ENCODE data around the gene SPTB.

Gene SPTB

DNA sequence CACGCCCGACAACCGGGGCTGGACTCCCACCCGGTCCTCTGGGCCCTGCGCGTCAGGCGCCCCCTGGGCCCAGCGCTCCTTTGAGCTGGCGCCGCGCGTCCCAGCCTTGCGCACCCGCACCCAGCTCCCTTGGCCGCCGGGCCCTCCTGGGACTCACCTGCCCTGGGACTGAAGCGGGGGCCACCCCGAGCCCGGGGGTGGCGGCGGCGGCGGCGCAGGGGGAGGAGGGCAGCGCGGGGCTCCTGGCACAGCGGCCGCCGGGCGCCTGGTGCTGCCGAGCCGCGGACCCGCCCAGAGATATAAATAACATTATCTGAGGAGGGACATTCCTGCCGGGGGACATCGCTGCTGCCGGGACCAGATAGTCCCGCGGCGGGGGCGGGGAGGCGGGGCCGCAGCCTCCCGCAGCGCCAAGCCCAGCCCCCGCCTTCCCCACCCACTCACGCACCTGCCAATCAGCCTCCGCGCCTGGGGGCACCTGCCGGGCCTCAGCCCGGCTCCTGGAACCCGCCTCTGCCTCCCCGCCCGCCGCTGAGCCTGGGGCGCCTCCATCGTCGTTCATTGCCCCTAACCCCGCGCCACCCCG, at the start of gene SPTB:
Gene SPTB, minus strand, starts transcription at position 273 of the 586 bp plus-strand sequence. CDS start 56,813 bp downstream, outside the sequence.
- Histone ChIP-seq H3K4me1 (ENCODE audit: control insufficient read depth in 1 of 2, insufficient read depth in 2 of 2, low read length in 2 of 2) (peaks cover 0 to 18% of the 10 kb centered on the region in 2 donors), H3K4me3 (ENCODE audit: low read depth in 1 of 2, low read length in 2 of 2) (peak within 1 kb of the TSS; percentile 58 to 80), H3K9me3 (ENCODE audit: control insufficient read depth in 1 of 2, low read length in 2 of 2) (no peaks in the 10 kb centered on the region), H3K27me3 (ENCODE audit: low read depth, low read length) (peaks cover 19% of the 10 kb centered on the region), H3K36me3 (ENCODE audit: control insufficient read depth in 1 of 2, insufficient read depth in 2 of 2, low read length in 2 of 2) (no peaks in the 10 kb centered on the region), H3K27ac (ENCODE audit: low read length) (no peak within 1 kb of the TSS)

DNA sequence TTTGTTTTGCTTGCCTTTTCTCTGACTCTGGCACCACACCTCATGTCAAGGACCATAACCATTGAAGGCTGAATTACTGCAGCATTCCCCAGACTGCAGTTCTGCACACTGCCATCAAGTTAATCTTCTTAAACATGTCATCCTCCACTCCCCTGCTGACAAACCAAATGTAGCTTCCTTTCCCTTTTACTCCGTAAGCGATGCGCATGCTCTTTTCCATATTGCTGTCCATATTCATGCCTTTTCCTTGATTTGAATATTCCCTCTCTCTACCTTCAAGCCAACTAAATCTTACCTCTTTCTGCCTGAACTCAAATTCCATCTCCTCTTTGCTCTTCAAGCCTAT, 49.3 kb upstream of the SPTB start:
- H3K36me3 ChIP-seq (ENCODE audit: control insufficient read depth in 1 of 2, insufficient read depth in 2 of 2, low read length in 2 of 2), result peaks cover 22 to 51% of the 10 kb centered on the region in 2 donors
- peaks cover 5 to 8% of the 10 kb centered on the region in 2 donors for H3K4me1 ChIP-seq (ENCODE audit: control insufficient read depth in 1 of 2, insufficient read depth in 2 of 2, low read length in 2 of 2)
- H3K4me3 ChIP-seq (ENCODE audit: low read depth in 1 of 2, low read length in 2 of 2), result no peak overlapping the region
- H3K27ac ChIP-seq (ENCODE audit: low read length), result no peak overlapping the region
- no peaks in the 10 kb centered on the region for H3K9me3 ChIP-seq (ENCODE audit: control insufficient read depth in 1 of 2, low read length in 2 of 2)
- no peaks in the 10 kb centered on the region for H3K27me3 ChIP-seq (ENCODE audit: low read depth, low read length)

DNA sequence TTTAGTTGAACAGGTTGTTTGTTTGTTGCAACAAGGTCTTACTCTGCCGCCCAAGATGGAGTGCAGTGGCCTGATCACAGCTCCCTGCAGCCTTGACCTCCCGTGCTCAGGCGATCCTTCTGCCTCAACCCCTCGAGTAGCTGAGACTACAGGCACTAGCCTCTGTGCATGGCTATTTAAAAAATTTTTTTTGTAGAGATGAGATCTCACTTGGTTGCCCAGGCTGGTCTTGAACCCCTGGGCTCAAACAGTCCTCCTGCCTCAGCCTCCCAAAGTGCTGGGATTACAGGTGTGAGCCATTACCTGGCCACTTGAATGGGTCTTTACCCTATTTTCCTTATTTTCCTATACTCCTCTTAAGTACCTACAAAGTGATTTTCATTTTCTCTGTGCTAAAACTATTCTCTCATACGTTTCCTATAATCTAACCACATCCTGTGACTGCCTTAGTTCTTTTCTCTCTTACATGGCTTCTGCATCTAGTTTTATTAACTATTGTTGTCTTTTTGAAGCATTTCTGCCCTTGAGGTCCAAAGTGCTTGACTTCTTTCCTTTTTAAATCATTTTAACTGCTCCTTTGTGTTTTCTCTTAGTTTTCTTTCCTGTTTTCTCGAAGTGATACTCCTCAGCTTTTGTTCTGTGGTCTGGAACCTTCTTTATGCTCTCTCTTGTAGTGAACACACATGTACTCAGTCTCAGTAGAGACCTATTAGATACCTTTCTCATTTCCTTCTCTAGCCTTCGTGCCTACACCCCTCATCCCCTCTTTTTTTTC, 48.7 kb upstream of the SPTB start:
- Histone ChIP-seq H3K27ac (ENCODE audit: low read length) (no peak overlapping the region), H3K36me3 (ENCODE audit: control insufficient read depth in 1 of 2, insufficient read depth in 2 of 2, low read length in 2 of 2) (peaks cover 22 to 48% of the 10 kb centered on the region in 2 donors), H3K27me3 (ENCODE audit: low read depth, low read length) (no peaks in the 10 kb centered on the region), H3K4me3 (ENCODE audit: low read depth in 1 of 2, low read length in 2 of 2) (no peak overlapping the region), H3K4me1 (ENCODE audit: control insufficient read depth in 1 of 2, insufficient read depth in 2 of 2, low read length in 2 of 2) (peaks cover 5 to 8% of the 10 kb centered on the region in 2 donors), H3K9me3 (ENCODE audit: control insufficient read depth in 1 of 2, low read length in 2 of 2) (no peaks in the 10 kb centered on the region)

DNA sequence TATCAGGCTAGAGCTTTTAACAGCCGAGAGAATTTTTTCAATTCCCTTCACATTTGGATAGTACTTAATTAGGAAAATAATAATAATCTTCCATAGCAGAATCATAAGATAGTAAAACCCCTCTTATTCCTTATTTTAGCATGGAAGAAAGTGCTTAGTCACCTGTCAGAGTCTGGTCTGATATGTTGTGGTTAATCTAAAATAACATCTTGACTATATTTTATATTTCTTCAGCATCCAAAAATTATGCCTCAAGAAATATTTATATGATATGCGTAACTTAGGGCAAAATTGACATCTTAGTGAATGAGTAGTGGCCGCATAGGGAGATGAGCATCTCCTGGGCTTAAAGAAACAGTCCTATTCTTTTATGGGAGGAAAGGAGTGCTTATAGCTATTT, 47.3 kb upstream of the SPTB start:
- no peaks in the 10 kb centered on the region for H3K27me3 ChIP-seq (ENCODE audit: low read depth, low read length)
- no peaks in the 10 kb centered on the region for H3K9me3 ChIP-seq (ENCODE audit: control insufficient read depth in 1 of 2, low read length in 2 of 2)
- no peak overlapping the region for H3K27ac ChIP-seq (ENCODE audit: low read length)
- H3K4me1 ChIP-seq (ENCODE audit: control insufficient read depth in 1 of 2, insufficient read depth in 2 of 2, low read length in 2 of 2), result peaks cover 5 to 8% of the 10 kb centered on the region in 2 donors
- H3K4me3 ChIP-seq (ENCODE audit: low read depth in 1 of 2, low read length in 2 of 2), result no peak overlapping the region
- peaks cover 22 to 36% of the 10 kb centered on the region in 2 donors for H3K36me3 ChIP-seq (ENCODE audit: control insufficient read depth in 1 of 2, insufficient read depth in 2 of 2, low read length in 2 of 2)

DNA sequence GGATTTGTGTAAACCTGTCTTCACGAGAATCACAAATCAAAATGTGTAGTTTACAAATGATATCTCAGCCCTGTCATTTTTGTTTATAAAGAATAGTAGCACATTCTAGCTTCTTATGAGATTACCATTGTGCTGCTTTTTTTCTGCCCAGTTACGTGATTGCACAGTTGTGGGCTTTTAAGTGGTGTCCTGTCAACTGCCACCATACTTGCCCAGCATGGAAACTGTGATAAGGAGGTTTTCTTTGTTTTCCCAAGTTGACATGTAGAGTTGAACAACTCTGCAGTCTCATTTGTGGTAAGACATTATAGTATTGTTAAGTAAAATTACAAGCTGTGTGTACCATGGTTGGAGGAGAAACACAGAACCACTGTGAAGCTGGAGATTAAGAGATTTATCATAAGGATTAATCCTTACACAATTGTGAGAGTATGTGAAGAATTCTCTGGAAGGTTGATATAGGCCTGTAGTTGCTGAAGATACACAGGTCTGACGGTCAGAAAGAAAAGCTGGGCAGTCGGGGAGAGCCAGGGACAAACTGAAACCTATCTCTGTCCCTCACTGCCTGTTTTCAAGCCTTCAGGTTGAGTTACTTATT, 46.8 kb upstream of the SPTB start:
- H3K9me3 ChIP-seq (ENCODE audit: control insufficient read depth in 1 of 2, low read length in 2 of 2), result no peaks in the 10 kb centered on the region
- H3K4me1 ChIP-seq (ENCODE audit: control insufficient read depth in 1 of 2, insufficient read depth in 2 of 2, low read length in 2 of 2), result peaks cover 5 to 8% of the 10 kb centered on the region in 2 donors
- peaks cover 22 to 31% of the 10 kb centered on the region in 2 donors for H3K36me3 ChIP-seq (ENCODE audit: control insufficient read depth in 1 of 2, insufficient read depth in 2 of 2, low read length in 2 of 2)
- H3K27me3 ChIP-seq (ENCODE audit: low read depth, low read length), result no peaks in the 10 kb centered on the region
- no peak overlapping the region for H3K27ac ChIP-seq (ENCODE audit: low read length)
- no peak overlapping the region for H3K4me3 ChIP-seq (ENCODE audit: low read depth in 1 of 2, low read length in 2 of 2)

DNA sequence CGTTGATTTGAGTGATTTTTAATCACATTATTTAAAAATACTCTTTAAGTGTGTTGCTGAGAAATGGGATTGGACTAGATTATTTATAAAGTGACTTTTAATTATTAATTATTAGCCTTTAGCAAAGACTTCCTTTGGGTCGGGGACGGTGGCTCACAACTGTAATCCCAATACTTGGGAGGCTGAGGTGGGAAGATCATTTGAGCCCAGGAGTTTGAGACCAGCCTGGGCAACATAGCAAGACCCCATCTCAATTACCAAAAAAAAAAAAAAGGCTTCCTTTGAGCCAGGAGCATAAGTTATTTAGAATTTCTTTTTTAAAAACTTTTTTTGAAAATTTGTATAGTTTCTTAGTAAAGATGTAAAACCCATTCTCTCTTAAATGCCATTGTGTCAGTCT, 43.3 kb upstream of the SPTB start:
- Histone ChIP-seq H3K36me3 (ENCODE audit: control insufficient read depth in 1 of 2, insufficient read depth in 2 of 2, low read length in 2 of 2) (peaks cover 18 to 23% of the 10 kb centered on the region in 2 donors), H3K9me3 (ENCODE audit: control insufficient read depth in 1 of 2, low read length in 2 of 2) (no peaks in the 10 kb centered on the region), H3K27me3 (ENCODE audit: low read depth, low read length) (no peaks in the 10 kb centered on the region), H3K4me1 (ENCODE audit: control insufficient read depth in 1 of 2, insufficient read depth in 2 of 2, low read length in 2 of 2) (no peaks in the 10 kb centered on the region), H3K27ac (ENCODE audit: low read length) (no peak overlapping the region), H3K4me3 (ENCODE audit: low read depth in 1 of 2, low read length in 2 of 2) (no peak overlapping the region)

DNA sequence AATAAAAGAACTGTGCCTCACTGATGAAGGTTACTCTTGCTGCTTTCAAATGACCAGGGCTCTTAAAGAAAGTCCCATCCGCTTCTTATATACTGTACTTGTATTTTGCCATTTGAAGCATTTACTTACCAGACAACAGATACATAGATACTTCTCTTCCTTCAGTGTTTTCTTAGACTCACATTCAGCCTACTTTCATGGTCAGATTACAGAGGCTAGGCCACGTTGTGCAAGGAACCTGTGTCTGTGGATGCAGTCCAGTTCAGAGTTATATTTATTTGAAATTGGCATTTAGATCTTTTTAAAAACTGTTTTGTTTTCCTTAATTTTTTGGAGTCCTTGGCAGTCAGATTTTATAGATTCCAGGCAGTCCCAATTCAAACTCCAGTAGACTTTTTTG, 40.8 kb upstream of the SPTB start:
- H3K4me1 ChIP-seq (ENCODE audit: control insufficient read depth in 1 of 2, insufficient read depth in 2 of 2, low read length in 2 of 2), result peaks cover 5 to 6% of the 10 kb centered on the region in 2 donors
- H3K27ac ChIP-seq (ENCODE audit: low read length), result no peak overlapping the region

DNA sequence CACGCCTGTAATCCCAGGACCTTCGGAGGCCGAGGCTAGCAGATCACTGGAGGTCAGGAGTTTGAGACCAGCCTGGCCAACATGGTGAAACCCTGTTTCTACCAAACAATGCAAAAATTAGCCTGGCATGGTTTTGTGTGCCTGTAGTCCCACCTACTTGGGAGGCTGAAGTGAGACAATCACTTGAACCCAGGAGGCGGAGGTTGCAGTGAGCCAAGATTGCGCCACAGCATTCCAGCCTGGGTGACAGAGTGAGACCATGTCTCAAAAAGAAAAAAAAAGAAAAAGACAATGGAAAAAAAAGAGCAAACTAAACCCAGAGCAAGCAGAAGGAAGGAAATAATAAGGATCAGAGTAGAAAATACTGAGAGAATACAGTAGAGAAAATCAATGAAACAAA, 39.9 kb upstream of the SPTB start:
- Histone ChIP-seq H3K36me3 (ENCODE audit: control insufficient read depth in 1 of 2, insufficient read depth in 2 of 2, low read length in 2 of 2) (peaks cover 2 to 6% of the 10 kb centered on the region in 2 donors), H3K27me3 (ENCODE audit: low read depth, low read length) (no peaks in the 10 kb centered on the region), H3K27ac (ENCODE audit: low read length) (no peak overlapping the region), H3K4me1 (ENCODE audit: control insufficient read depth in 1 of 2, insufficient read depth in 2 of 2, low read length in 2 of 2) (peaks cover 10 to 12% of the 10 kb centered on the region in 2 donors), H3K9me3 (ENCODE audit: control insufficient read depth in 1 of 2, low read length in 2 of 2) (no peaks in the 10 kb centered on the region), H3K4me3 (ENCODE audit: low read depth in 1 of 2, low read length in 2 of 2) (no peak overlapping the region)

More for the DNA sequence above, 40.8 kb upstream of the SPTB start:
- Histone ChIP-seq H3K27me3 (ENCODE audit: low read depth, low read length) (no peaks in the 10 kb centered on the region), H3K36me3 (ENCODE audit: control insufficient read depth in 1 of 2, insufficient read depth in 2 of 2, low read length in 2 of 2) (peaks cover 6 to 11% of the 10 kb centered on the region in 2 donors), H3K4me3 (ENCODE audit: low read depth in 1 of 2, low read length in 2 of 2) (no peak overlapping the region), H3K9me3 (ENCODE audit: control insufficient read depth in 1 of 2, low read length in 2 of 2) (no peaks in the 10 kb centered on the region)

DNA sequence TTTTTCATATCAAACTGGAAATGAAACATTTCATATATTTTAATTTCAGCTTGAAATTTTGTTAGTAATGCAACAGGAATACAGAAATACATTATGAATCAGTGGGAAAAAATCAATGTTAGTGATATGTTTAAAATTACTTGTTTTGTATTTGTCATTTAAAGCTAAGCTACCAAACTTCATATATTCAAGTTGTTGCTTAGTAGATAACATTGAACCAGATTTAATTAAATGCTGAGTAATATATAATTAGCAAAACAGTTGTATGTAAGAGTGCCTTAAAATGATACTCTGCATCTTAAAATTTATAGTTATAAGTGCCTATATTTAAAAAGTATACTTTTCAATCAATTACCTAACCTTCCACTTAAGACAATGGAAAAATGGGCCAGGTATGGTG, 39.5 kb upstream of the SPTB start:
- Histone ChIP-seq H3K27ac (ENCODE audit: low read length) (no peak overlapping the region), H3K9me3 (ENCODE audit: control insufficient read depth in 1 of 2, low read length in 2 of 2) (no peaks in the 10 kb centered on the region), H3K36me3 (ENCODE audit: control insufficient read depth in 1 of 2, insufficient read depth in 2 of 2, low read length in 2 of 2) (peaks cover 0 to 2% of the 10 kb centered on the region in 2 donors), H3K4me1 (ENCODE audit: control insufficient read depth in 1 of 2, insufficient read depth in 2 of 2, low read length in 2 of 2) (peaks cover 10 to 12% of the 10 kb centered on the region in 2 donors), H3K27me3 (ENCODE audit: low read depth, low read length) (no peaks in the 10 kb centered on the region), H3K4me3 (ENCODE audit: low read depth in 1 of 2, low read length in 2 of 2) (no peak overlapping the region)

DNA sequence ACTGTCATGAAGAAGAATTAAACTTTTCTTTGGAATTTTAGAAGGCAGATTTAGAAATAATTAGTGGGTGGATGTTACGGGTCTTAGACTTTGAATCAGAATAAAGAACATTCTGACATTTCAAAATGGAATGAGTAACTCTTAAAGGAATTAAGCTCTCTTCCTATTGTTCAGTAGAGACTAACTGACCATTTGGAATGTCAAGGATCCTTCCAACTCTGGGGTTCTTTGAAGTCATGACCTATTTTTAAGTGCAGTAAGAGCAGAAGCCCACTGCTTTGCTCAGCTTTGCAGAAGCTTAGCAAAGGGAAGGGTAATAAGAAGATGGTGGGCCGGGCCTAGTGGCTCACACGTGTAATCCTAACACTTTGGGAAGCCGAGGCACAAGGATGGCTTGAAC, 38.5 kb upstream of the SPTB start:
- Histone ChIP-seq H3K9me3 (ENCODE audit: control insufficient read depth in 1 of 2, low read length in 2 of 2) (no peaks in the 10 kb centered on the region), H3K36me3 (ENCODE audit: control insufficient read depth in 1 of 2, insufficient read depth in 2 of 2, low read length in 2 of 2) (no peaks in the 10 kb centered on the region), H3K4me3 (ENCODE audit: low read depth in 1 of 2, low read length in 2 of 2) (no peak overlapping the region), H3K27ac (ENCODE audit: low read length) (no peak overlapping the region), H3K27me3 (ENCODE audit: low read depth, low read length) (no peaks in the 10 kb centered on the region), H3K4me1 (ENCODE audit: control insufficient read depth in 1 of 2, insufficient read depth in 2 of 2, low read length in 2 of 2) (peaks cover 10 to 12% of the 10 kb centered on the region in 2 donors)

DNA sequence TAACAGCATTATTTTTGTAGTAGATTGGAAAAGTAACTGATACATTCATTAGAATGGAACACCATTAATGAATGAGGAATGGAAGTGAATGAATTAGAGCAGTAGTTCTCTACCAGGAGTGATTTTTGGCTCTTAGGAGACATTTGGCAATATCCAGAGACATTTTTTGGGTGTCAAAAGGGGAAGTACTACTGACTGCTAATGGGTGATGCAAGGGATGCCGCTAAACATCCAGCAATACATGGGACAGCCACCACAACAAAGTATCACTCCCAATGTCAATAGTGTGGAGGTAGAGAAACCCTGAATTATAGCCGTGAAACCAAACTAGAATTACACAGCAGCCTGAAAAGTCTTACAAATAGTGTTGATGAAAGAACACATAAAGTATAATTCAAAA, 36.1 kb upstream of the SPTB start:
- Histone ChIP-seq H3K4me1 (ENCODE audit: control insufficient read depth in 1 of 2, insufficient read depth in 2 of 2, low read length in 2 of 2) (peaks cover 10 to 12% of the 10 kb centered on the region in 2 donors), H3K36me3 (ENCODE audit: control insufficient read depth in 1 of 2, insufficient read depth in 2 of 2, low read length in 2 of 2) (no peaks in the 10 kb centered on the region), H3K9me3 (ENCODE audit: control insufficient read depth in 1 of 2, low read length in 2 of 2) (no peaks in the 10 kb centered on the region), H3K27ac (ENCODE audit: low read length) (no peak overlapping the region), H3K27me3 (ENCODE audit: low read depth, low read length) (no peaks in the 10 kb centered on the region), H3K4me3 (ENCODE audit: low read depth in 1 of 2, low read length in 2 of 2) (peak overlapping the region in 1 of 2 donors; percentile 83)

All from muscle layer of duodenum (tissue), 2 donors.